GM19025 (cell line): ENCODE measurements around the gene KRTAP10-2.
"Not testable (repeated sequence)": the region's sequence is repeated elsewhere in the genome, so short reads cannot be mapped to it uniquely, and the experiment has no call there.

Experiments used
- ATAC-seq: cut with Tn5 transposase; IDR thresholded peaks from one replicate; pipeline ENCODE4 v1.9.1; 2021; ENCODE audit warnings: mild to moderate bottlenecking, low read depth, moderate library complexity; ENCODE audit not compliant: unreplicated experiment

Gene KRTAP10-2, protein sequence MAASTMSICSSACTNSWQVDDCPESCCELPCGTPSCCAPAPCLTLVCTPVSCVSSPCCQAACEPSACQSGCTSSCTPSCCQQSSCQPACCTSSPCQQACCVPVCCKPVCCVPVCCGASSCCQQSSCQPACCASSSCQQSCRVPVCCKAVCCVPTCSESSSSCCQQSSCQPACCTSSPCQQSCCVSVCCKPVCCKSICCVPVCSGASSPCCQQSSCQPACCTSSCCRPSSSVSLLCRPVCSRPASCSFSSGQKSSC

DNA sequence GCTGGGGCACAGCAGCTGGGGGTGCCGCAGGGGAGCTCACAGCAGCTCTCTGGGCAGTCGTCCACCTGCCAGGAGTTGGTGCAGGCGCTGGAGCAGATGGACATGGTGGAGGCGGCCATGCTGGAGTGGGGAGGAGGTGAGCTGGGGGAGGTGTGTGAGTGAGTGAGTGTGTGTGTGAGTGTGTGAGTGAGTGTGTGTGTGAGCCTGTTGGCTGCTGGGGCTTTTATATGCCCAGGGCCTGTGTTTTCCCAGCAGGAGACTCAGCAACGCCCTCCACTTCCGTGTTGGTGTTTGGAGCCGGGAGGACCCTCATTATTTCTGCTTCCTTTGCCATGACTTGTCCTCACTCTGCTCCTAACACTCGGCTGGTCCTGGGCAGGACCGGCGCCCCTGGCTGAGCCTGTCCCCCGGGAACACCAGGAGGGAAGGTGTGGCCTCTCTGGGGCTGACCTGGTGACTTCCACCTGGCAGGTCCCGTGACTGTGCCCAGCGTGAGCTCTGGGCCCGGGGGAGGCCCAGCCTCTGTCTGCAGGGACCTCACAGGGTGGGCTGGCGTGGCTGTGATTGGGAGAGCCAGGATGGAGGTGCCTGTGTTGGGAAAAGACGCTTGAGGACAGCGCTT lies at the start of gene KRTAP10-2:
TSS of gene KRTAP10-2 (minus strand) at position 166 of the 622 bp plus-strand sequence. CDS start at position 119, 47 bp downstream.
- ATAC-seq, result no peak

DNA sequence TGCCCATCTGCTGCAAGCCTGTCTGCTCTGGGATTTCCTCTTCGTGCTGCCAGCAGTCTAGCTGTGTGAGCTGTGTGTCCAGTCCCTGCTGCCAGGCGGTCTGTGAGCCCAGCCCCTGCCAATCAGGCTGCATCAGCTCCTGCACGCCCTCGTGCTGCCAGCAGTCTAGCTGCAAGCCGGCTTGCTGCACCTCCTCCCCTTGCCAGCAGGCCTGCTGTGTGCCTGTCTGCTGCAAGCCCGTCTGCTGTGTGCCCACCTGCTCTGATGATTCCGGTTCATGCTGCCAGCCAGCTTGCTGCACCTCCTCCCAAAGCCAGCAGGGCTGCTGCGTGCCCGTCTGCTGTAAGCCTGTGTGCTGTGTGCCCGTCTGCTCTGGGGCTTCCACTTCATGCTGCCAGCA lies 49.8 kb upstream of the KRTAP10-2 start:
- ATAC-seq, result not testable (repeated sequence)

GRCh38 chr21:44600118-44600978 lies 49.0 kb upstream of the KRTAP10-2 start, which contains the start of gene KRTAP10-7:
Gene KRTAP10-7 (plus strand): TSS chr21:44600597. CDS start chr21:44600622, 25 bp downstream.
- not testable (repeated sequence) for ATAC-seq

DNA sequence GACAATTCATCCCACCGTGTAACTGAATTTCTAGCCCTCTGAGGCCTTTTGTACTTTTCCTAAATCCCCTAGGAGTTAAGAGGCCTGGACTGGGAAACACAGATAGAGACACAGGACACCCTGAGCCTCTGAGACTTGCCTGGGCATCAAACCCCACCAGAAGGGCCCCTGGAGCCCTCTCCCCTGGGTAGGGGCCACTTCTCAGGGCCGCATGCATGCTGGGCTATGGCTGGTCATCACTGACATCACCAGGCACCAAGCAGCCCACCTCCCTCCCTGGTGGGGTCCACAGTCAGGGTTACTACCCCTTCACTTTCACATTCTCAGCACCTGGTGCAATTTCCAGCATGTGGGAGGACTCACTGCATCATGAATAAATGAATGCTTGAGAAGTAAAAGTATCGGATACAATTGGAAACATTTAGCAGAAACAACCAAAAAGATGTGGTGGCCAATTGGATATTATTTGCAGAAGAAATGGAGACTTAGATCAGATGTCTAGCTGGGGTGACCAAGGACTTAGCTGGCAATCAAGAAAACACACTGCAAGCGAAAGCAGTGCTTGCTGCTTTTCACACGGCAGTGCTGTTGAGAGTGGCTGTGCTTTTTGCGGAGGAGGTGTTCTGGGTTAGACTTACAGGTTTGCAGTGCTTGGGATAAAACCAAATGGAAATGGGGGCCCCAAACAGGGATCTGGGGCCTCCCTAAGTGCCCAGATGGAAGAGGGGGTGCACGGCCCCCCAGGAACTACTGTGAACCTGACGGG lies 48.1 kb upstream of the KRTAP10-2 start:
- ATAC-seq, result no peak

GRCh38 chr21:44598061-44598460 lies 46.8 kb upstream of the KRTAP10-2 start:
- ATAC-seq, result no peak

GRCh38 chr21:44596068-44596725 lies 44.9 kb upstream of the KRTAP10-2 start:
- ATAC-seq, result no peak

DNA sequence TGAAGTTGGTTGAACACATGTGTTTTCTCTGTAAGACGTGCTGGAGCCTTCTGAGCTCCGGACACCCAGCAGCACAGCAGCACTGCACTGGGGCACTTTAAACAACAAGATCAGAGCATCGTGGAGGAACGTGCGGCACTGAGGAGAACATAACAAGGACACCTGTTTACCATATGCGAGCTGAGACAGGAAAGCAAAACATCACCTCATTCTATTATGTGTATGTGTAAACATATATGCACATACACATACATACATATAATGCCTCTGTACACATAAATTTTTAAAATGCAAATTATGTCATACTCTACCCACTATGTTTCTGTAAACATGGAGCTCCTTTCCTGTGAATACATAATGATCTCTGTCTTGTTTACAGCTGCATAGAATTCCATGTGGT lies 44.2 kb upstream of the KRTAP10-2 start:
- ATAC-seq, result no peak

DNA sequence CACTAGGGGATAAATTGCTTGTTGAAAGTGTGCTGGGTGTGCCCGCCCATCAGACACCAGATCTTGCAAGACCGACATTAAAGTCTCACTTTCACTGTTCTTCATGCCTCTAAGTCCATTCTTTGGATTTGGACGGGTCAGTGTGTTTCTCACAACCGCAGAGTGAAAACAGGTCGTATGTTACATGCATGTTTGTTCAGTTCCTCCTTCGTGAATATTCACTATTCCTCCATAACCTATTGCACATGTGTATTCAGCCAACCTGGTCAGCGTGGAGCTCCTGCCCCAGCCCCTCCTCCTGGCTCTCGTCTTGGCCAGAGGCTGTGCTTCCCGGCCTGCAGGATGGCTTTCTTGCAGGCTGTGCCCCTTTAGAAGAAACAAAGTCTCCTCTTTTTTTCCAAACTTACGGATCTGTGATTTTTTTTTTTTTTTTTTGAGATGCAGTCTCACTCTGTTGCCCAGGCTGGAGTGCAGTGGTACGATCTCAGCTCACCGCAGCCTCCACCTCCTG lies 43.2 kb upstream of the KRTAP10-2 start:
- no peak for ATAC-seq

DNA sequence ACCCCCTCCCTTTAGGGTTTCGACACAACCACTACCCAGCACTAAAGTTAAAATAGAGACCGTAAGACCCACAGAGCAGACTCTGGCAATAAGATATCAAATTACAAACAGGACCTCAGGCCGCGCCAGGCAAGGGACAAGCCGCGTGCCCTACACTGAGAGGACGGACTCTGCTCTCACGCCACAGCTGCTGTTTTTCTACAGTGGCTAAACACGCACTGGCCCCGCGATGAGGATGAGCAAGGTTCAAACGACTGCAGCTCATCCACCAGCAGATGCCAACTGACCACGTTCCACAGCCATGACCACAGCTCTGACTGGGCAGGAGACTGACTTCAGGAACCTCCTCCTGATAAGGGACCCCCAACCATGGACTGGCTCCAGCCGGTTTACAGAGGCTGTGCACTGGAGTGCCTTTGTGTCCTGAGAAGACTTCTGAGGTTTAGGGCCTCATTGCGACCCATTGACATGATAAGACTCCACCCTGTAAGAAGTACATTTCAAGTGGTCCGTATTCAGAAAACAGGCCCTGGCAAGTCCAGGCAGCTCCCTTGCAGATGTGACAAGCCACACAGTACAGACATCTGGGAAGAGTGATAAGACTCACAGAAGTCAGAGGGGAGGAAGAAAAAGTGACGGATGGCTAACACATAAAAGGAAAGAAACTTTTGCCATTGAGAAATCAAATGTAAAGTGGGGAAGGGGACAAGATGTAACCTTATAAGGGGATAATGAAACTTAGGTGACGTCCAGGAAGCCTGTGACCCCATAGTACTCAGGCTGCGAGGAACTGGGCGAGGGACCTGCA lies 42.5 kb upstream of the KRTAP10-2 start:
- no peak for ATAC-seq

DNA sequence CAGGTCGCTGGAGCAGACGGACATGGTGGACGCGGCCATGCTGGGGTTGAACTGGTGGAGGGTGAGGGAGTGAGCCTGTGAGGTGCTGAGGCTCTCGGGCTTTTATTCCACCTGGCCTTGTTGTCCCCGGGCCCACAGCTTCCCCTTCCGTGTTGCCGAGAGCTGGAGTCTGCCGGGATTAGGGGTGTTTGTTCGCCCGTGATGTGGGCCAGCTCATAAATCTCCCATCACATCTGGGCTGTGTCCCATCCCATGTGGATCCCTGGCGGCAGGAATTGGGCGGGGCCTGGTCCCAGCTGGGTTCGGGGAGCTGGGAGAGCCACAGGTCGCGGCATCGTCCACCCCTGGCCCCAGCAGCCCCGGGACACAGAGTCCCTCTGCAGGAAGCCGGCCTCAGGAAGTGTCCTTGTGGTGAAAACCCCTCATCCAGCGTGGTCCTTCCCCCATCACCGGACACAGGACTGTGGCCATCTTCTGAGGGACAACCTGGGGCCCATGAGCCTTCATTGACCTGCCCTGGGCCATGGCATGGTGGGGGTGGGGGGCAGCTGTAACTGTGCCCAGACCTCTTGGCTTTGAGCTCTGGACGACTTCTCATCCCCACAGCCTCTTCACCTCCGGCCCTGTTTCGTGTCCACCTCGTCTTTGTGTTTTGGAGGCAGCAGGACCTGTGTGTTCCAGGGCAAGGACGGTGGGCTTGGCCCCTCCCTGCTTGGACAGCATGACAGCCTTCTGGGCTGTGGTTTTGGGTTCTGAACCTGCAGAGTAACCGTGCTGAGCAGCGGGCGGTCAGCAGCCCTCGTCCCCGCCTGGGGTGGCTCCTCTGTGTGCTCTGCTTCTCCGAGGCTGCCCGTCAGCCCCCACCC lies 41.4 kb upstream of the KRTAP10-2 start, which contains the start of gene KRTAP10-6:
TSS of gene KRTAP10-6 (minus strand) at position 60 of the 866 bp plus-strand sequence. CDS start at position 39, 21 bp downstream.
- no peak for ATAC-seq

DNA sequence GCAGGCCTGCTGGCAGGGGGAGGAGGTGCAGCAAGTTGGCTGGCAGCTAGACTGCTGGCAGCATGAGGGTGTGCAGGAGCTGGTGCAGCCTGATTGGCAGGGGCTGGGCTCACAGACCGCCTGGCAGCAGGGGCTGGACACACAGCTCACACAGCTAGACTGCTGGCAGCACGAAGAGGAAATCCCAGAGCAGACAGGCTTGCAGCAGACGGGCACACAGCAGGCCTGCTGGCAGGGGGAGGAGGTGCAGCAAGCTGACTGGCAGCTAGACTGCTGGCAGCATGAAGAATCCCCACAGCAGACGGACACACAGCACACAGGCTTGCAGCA lies 40.5 kb upstream of the KRTAP10-2 start:
- ATAC-seq, result not testable (repeated sequence)

- ATAC-seq, result not testable (repeated sequence)
Measured at GRCh38 chr21:44590897-44591800, 39.8 kb upstream of the KRTAP10-2 start.

DNA sequence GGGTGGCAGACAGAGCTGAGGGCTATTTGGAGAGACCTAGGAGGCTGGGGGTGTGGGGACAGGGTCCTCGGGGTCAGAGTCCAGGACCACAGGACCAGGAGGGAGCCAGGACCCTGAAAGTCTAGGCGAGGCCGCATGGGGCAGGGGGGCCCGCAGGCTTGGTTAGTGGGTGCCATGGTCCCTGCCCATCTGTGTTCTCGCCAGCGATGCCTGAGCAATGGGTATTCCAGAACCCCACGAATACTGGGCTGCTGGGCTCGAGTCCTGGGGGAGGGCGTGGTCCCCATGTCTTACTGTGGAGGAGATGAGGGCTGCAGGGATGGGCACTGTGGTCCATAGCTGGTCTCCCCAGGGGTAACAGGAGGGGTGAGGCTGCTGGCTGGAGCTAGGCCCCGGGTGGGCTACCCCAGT lies 39.0 kb upstream of the KRTAP10-2 start:
- ATAC-seq, result no peak

- no peak for ATAC-seq
Measured at GRCh38 chr21:44589586-44590305, 38.4 kb upstream of the KRTAP10-2 start.

DNA sequence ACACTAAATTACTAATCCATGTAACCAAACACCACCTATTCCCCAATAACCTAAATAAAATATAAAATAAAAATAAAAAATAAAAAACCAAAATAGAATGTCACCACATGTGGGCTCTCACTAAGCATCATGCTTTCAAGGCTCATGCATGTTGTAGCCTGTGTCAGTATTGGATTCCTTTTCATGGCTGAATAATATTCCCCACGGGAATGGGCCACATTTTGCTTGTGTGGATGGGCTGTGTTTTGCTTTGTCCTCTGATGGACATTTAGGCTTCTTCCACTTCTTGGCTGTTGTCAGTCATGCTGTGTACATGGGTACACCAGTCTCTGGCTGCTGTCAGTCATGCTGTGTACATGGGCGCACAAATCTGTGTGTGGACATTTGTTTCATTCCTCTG lies 37.8 kb upstream of the KRTAP10-2 start:
- no peak for ATAC-seq

DNA sequence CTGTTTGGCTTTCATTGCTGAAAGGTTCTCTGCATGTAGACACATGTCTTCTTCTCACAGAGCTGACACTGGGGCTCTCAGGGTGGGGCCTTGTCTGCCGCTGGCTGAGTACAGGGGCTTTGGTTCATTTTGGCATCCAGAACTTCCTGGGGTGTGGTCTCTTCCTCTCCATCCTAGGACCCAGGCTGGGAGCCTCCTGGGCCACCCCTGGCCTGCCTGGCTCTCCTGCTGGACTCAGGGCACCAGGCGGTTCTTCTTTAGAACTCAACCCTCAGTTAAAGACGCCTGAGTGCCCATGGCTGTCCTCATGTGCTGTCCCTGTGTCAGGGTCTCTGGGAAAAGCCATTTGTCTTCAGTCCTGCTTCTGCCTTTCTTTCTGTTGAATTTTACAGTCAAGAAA lies 34.6 kb upstream of the KRTAP10-2 start:
- no peak for ATAC-seq
